OCI-LY3 (cell line): Measurements from ENCODE around the gene OTOA.
A peak's percentile ranks its signal among the peaks of the same experiment; 100 is the strongest.
"Not testable (repeated sequence)": the region's sequence is repeated elsewhere in the genome, so short reads cannot be mapped to it uniquely, and the experiment has no call there.

Experiments
- H2AFZ ChIP-seq: fragments of 200-600, 300-600 bp; shearing (Covaris generic); 2 replicates; pipeline ENCODE4 v1.6.0; 2014; ENCODE audit warnings: antibody characterized with exemption, low read depth, low read length
- H3K27ac ChIP-seq: fragments of 200-600, 300-600 bp; sonication (generic); 2 replicates; pipeline ENCODE4 v1.5.1; 2014; ENCODE audit warnings: mild to moderate bottlenecking, low read length, moderate library complexity, mixed read lengths
- H3K27me3 ChIP-seq: fragments of 200-600, 300-600 bp; sonication (generic); 2 replicates; pipeline ENCODE4 v1.6.1; 2014; ENCODE audit warnings: low read depth, low read length, mixed read lengths
- H3K36me3 ChIP-seq: fragments of 200-600, 300-600 bp; sonication (generic); replicated peaks from 2 replicates; pipeline ENCODE3; 2014; ENCODE audit warnings: low read depth, low read length, mixed read lengths
- H3K4me1 ChIP-seq: fragments of 300-600, 200-600 bp; sonication (generic); 2 replicates; pipeline ENCODE4 v1.6.1; 2014; ENCODE audit warnings: low read length, mixed read lengths
- H3K4me2 ChIP-seq: fragments of 200-600, 300-600 bp; sonication (generic); 2 replicates; pipeline ENCODE4 v1.6.1; 2014; ENCODE audit warnings: low read length, mixed read lengths
- H3K4me3 ChIP-seq: fragments of 300-600, 200-600 bp; sonication (generic); 2 replicates; pipeline ENCODE4 v1.5.1; 2014; ENCODE audit warnings: antibody characterized with exemption, mild to moderate bottlenecking, low read length, moderate library complexity
- H3K79me2 ChIP-seq: fragments of 300-600, 200-600 bp; shearing (Covaris generic); 2 replicates; pipeline ENCODE4 v1.6.1; 2014; ENCODE audit warnings: mild to moderate bottlenecking, low read length, mixed read lengths
- H3K9ac ChIP-seq: fragments of 300-600, 200-600 bp; shearing (Covaris generic); 2 replicates; pipeline ENCODE4 v1.6.0; 2014; ENCODE audit warnings: mild to moderate bottlenecking, low read length, moderate library complexity
- H3K9me3 ChIP-seq: fragments of 200-600, 300-600 bp; shearing (Covaris generic); 2 replicates; pipeline ENCODE4 v1.6.1; 2014; ENCODE audit warnings: low read length, mixed read lengths; ENCODE audit not compliant: insufficient read depth
- H4K20me1 ChIP-seq: fragments of 200-600, 300-600 bp; sonication (generic); 2 replicates; pipeline ENCODE4 v1.6.1; 2016; ENCODE audit warnings: low read length, mixed read lengths; ENCODE audit not compliant: insufficient read depth
- CTCF ChIP-seq: fragments of 200-600, 300-600 bp; sonication (generic); IDR thresholded peaks from 2 replicates; pipeline ENCODE4 v1.5.1; 2014; ENCODE audit warnings: antibody characterized with exemption, low read length, low read depth
- EZH2phosphoT487 ChIP-seq: fragments of 200-600 bp; shearing (Covaris generic); IDR thresholded peaks from 2 replicates; pipeline ENCODE4 v1.6.1; 2018; ENCODE audit warnings: antibody characterized with exemption, mixed run types, low read depth

OTOA gene

GRCh38 chr16:21704733-21705132 lies 41.0 kb downstream of the OTOA start:
- Histone ChIP-seq H3K9ac (no peak overlapping the region), H3K27ac (no peak overlapping the region), H3K4me2 (no peak overlapping the region), H2AFZ (no peak overlapping the region), H3K36me3 (no peaks in the 10 kb centered on the region), H3K79me2 (no peaks in the 10 kb centered on the region), H4K20me1 (no peaks in the 10 kb centered on the region), H3K4me1 (peaks cover 25% of the 10 kb centered on the region), H3K27me3 (peaks cover 20% of the 10 kb centered on the region), H3K9me3 (no peaks in the 10 kb centered on the region), H3K4me3 (no peak overlapping the region)
- no peak for TF ChIP-seq EZH2phosphoT487
- no peak for TF ChIP-seq CTCF

GRCh38 chr16:21708533-21709115 lies 44.9 kb downstream of the OTOA start:
- H2AFZ ChIP-seq: no peak overlapping the region

GRCh38 chr16:21710938-21711337 lies 47.2 kb downstream of the OTOA start:
- H2AFZ ChIP-seq: no peak overlapping the region
- no peak overlapping the region for H3K27ac ChIP-seq
- H3K9ac ChIP-seq: no peak overlapping the region
- H3K79me2 ChIP-seq: no peaks in the 10 kb centered on the region
- H4K20me1 ChIP-seq: no peaks in the 10 kb centered on the region
- H3K4me3 ChIP-seq: no peak overlapping the region
- H3K4me2 ChIP-seq: no peak overlapping the region
- H3K36me3 ChIP-seq: no peaks in the 10 kb centered on the region
- TF ChIP-seq EZH2phosphoT487 (no peak), CTCF (0 out of 2 replicates have a peak, but pooled peaks have one; percentile 15)
- H3K27me3 ChIP-seq: 0 out of 2 replicates have a peak, but pooled peaks cover 5% of the 10 kb centered on the region
- 0 out of 2 replicates have a peak, but pooled peaks cover 6% of the 10 kb centered on the region for H3K4me1 ChIP-seq
- H3K9me3 ChIP-seq: no peaks in the 10 kb centered on the region

More at GRCh38 chr16:21708533-21709115, 44.9 kb downstream of the OTOA start:
- Histone ChIP-seq H3K4me1 (peaks cover 14% of the 10 kb centered on the region), H3K79me2 (no peaks in the 10 kb centered on the region), H4K20me1 (no peaks in the 10 kb centered on the region), H3K36me3 (no peaks in the 10 kb centered on the region), H3K4me2 (peak overlapping the region; percentile 53), H3K4me3 (no peak overlapping the region), H3K9ac (no peak overlapping the region), H3K27ac (no peak overlapping the region), H3K9me3 (no peaks in the 10 kb centered on the region), H3K27me3 (peaks cover 11% of the 10 kb centered on the region; the same call in 1 of the 2 replicates)
- TF ChIP-seq EZH2phosphoT487 (no peak), CTCF (peak; percentile 91)

GRCh38 chr16:21713549-21714368 lies 50.0 kb downstream of the OTOA start:
- H3K36me3 ChIP-seq: no peaks in the 10 kb centered on the region
- H3K4me2 ChIP-seq: no peak overlapping the region
- H3K9ac ChIP-seq: no peak overlapping the region
- no peaks in the 10 kb centered on the region for H3K79me2 ChIP-seq
- no peak overlapping the region for H3K4me3 ChIP-seq
- no peaks in the 10 kb centered on the region for H3K27me3 ChIP-seq
- no peak overlapping the region for H3K27ac ChIP-seq
- H3K9me3 ChIP-seq: no peaks in the 10 kb centered on the region
- no peak overlapping the region for H2AFZ ChIP-seq
- no peaks in the 10 kb centered on the region for H4K20me1 ChIP-seq
- TF ChIP-seq CTCF: no peak
- H3K4me1 ChIP-seq: 0 out of 2 replicates have a peak, but pooled peaks cover 2% of the 10 kb centered on the region

GRCh38 chr16:21714369-21714618 lies 50.5 kb downstream of the OTOA start:
- not testable (repeated sequence) for H3K79me2 ChIP-seq, H3K27ac ChIP-seq, H3K4me2 ChIP-seq, H3K4me3 ChIP-seq, H3K9ac ChIP-seq, H3K9me3 ChIP-seq, H3K27me3 ChIP-seq, H4K20me1 ChIP-seq, H3K4me1 ChIP-seq, H3K36me3 ChIP-seq, H2AFZ ChIP-seq
